Urothelium cell line (cell line): Measurements from ENCODE around the gene MEGF6.

Source experiments
- DNase-seq: peaks from one replicate; pipeline ENCODE4 v3.0.0; 2011; ENCODE audit warnings: low spot score, mixed read lengths
- FAIRE-seq: peaks from 2 replicates; lab custom pipeline; 2011; peaks lifted over from hg19 to GRCh38; lab: Jason Lieb, UNC

The MEGF6 gene

DNA sequence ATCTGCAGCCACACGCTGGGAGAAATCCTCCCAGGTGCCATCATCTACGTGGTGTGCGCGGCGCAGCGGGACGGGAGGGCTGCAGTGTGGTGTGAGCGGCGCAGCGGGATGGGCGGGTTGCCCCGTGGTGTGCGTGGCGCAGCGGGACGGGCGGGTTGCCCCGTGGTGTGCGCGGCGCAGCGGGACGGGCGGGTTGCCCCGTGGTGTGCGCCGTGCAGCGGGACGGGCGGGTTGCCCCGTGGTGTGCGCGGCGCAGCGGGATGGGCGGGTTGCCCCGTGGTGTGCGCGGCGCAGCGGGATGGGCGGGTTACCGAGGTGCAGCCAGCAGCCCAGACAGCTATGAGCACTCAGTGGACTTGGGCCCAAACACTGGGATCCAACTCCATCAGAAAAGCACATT is 33.9 kb upstream of the MEGF6 start:
- DNase-seq: no peak
- FAIRE-seq: no peak

DNA sequence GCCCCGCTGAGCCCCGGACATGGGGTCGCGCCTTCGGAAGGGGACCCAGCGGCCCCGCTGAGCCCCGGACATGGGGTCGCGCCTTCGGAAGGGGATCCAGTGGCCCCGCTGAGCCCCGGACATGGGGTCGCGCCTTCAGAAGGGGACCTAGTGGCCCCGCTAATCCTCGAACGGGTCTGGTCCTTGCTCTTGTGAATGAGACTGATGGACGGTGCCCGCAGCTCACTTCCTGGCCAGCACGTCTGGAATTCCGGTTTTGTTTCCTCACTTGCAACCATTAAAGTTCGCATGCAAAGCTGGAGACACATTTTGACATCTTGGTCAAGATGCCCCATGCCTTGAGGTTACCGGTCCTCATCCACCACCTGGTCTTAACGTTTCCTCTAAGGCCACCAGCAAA is 33.0 kb upstream of the MEGF6 start:
- DNase-seq: no peak
- FAIRE-seq: no peak

DNA sequence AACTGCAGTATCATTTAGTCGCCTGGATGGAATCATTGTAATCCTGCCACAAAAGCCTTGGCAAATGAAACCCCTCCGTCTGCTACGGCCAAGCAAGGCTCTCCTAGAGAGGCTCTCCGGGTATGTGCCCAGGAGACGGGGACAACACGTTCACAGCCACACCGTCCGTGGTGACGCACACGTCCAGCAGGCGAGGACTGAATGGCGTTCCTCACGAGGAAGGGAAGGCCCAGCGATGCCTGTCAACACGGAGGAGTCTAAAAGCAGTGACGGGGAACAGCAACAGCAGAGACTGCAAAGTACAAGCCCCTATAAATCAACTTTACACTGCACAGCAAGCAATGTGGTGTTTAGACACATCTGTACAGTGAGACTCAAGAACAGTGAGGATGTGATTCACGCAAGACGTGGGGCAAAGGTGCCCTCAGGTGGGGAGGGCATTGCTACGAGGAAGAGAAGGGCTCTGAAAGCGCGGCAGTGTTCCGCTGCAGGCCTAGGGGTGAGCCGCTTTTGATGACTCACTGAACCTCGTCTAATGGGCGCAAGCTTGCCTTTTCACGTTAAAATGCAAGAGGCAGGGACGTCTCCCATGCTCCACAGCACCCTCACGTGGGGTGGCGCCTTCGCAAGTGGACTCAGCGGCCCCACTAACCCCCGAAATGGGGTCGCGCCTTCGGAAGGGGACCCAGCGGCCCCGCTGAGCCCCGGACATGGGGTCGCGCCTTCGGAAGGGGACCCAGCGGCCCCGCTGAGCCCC is 31.8 kb upstream of the MEGF6 start:
- DNase-seq: no peak
- FAIRE-seq: no peak

DNA sequence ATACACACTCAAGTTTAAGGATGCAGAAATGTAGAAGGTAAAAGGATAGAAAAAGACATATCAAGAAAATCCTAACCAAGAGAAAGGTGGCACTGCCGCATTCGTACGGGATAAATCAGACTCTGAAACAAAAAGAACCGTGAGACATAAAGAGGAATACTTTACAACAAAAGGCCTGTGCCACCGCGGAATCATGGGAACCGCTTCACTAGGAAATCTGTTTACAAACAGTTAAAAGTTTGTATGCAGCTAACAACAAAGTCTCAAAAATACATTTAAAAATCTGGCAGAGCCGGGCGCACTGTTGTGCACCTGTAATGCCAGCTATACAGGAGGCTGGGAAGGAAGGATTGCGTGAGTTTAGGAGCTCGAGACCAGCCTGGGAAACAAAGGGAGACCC is 30.5 kb upstream of the MEGF6 start:
- FAIRE-seq: no peak
- DNase-seq: no peak

DNA sequence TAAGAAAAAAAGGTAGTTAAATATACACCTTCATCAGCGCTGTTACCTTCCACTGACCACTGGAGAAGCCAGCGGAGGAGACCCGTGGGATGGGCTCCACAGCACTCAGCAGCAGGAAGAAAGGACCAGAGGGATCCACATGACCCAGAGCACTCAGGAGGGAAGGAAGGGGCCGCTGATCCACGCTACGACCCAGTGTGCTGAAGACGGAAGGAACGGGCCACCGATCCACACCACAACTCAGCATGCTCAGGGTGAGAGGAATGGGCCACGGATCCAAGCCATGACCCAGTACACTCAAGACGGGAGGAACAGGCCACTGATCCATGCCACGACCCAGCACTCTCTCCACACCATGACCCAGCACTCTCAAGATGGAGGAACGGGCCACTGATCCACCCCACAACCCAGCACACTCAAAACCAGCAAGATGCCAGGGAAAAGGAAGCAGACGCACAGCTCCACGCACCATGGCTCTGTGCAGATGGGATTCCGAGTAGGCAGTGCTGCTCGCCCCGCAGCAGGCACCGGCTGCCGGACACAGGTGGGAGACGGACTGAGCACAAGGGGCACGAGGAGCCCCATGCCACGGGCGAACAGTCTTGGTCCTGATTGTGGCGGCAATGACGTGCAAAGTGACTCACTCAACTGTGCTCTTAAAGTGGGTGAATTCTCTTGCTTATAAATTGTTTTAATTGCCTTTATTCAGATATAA is 29.9 kb upstream of the MEGF6 start:
- DNase-seq (no peak), FAIRE-seq (no peak)

DNA sequence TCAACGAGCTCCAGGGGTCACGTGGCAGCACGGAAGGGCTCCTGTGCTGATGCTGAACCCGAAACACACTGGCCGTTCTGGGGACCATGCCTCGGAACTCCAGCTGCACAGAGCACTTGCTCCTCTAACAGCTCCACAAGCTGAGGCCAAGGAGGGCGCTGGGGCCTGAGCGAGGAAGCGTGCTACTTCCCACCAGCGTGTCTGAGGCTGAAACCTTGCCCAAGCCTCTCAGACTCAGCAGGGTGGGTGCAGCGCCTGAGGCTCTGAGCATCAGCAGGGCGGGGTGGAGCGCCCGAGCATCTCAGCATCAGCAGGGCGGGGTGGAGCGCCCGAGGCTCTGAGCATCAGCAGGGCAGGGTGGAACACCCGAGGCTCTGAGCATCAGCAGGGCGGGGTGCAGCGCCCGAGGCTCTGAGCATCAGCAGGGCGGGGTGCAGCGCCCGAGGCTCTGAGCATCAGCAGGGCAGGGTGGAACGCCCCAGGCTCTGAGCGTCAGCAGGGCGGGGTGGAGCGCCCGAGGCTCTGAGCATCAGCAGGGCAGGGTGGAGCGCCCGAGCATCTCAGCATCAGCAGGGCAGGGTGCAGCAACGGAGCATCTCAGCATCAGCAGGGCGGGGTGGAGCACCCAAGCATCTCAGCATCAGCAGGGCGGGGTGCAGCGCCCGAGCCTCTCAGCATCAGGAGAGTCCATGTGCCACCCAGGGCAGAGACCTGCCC is 29.0 kb upstream of the MEGF6 start:
- FAIRE-seq (no peak), DNase-seq (no peak)

DNA sequence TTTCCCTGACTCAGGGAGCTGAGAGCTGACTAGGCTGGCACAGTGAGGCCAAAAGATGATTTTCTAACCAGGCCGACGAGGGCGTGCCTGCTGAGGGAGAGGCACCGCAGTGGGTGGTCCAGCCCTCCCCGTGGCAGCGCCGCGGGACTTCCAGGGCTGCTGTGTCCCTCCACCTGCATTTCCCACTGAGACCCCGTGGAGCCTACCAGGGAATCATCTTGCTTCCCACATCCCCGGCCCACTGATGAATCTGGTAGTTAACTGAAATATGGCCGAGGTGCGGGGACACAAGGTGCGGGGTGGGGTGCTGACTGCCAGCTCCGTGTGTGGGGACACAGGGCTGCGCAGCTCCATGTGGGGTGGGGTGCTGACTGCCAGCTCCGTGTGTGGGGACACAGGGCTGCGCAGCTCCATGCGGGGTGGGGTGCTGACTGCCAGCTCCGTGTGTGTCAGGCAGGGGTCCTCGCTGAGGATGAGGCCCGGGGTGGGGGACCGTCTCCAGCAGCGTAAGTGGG is 28.1 kb upstream of the MEGF6 start:
- no peak for FAIRE-seq

DNA sequence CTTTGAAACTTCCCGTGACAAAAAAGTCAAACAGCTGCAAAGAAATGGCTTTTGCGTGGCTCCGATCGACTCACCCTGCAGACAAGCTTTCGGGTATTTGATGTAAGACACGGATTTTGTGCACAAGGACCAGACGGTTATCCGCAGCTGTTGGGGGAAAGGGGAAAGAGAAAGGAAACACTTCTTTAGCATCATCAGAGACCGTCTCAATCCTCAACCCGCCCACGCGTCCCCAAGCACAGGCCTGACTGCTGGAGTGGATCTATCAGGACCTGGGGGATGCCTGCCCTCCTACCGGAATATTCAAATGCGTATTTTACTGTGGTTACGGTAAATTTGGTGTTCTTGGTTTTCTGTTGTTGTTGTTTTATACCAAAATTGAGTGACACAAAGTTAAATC is 27.4 kb upstream of the MEGF6 start:
- DNase-seq: no peak
- no peak for FAIRE-seq

More for the DNA sequence above, 28.1 kb upstream of the MEGF6 start:
- no peak for DNase-seq

DNA sequence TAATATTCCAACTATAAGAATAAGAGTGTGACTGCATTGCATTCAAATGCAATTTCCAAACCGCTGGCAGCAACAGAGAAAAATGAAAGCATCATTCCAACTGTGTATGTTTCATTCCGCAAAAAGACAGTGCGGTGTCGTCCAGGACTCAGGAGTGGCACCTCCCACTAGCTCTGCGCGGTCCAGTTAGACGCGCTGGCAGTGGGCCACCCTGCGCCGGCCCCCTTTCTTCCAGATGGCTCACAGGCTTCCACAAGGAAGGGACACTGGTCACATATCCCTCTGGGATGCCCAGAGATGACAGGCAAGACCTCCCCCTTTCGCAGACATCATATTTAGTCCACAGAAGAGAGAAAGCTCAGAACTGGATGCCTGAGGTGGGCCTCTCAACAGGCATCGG is 26.7 kb upstream of the MEGF6 start:
- FAIRE-seq: no peak

DNA sequence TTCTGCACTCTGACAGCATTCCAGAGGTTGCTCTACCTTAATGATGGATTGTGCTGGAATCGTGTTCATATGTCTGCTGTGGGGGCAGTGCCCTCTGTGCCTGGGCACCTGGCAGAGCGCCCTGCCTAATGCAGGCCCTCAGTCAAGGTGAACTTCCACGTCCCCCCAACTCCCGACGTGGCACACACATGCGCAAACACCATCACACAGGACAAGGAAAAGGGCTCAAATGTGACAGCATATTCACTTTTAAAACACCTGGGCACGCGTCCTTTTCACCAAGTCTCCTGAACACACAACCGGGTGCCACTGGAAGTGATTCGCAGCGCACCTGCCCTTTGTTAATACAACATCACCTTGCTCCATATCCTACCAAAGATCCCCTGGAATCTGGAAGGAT is 25.2 kb upstream of the MEGF6 start:
- no peak for DNase-seq
- FAIRE-seq: no peak

More for the DNA sequence above, 26.7 kb upstream of the MEGF6 start:
- no peak for DNase-seq

DNA sequence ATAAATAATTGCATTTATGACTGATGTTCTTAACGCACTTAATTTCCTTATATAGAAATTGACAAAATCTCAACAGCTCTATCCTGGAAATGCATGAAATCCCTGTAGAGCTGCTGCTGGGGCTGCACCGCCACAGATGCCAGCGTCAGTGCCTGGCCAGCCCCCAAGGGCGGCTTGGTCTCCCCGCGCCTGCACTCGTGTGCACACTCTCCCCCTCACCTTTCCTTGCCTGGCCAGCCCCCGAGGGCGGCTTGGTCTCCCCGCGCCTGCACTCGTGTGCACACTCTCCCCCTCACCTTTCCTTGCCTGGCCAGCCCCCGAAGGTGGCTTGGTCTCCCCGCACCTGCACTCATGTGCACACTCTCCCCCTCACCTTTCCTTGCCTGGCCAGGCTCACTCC is 24.8 kb upstream of the MEGF6 start:
- no peak for DNase-seq
- FAIRE-seq: no peak

DNA sequence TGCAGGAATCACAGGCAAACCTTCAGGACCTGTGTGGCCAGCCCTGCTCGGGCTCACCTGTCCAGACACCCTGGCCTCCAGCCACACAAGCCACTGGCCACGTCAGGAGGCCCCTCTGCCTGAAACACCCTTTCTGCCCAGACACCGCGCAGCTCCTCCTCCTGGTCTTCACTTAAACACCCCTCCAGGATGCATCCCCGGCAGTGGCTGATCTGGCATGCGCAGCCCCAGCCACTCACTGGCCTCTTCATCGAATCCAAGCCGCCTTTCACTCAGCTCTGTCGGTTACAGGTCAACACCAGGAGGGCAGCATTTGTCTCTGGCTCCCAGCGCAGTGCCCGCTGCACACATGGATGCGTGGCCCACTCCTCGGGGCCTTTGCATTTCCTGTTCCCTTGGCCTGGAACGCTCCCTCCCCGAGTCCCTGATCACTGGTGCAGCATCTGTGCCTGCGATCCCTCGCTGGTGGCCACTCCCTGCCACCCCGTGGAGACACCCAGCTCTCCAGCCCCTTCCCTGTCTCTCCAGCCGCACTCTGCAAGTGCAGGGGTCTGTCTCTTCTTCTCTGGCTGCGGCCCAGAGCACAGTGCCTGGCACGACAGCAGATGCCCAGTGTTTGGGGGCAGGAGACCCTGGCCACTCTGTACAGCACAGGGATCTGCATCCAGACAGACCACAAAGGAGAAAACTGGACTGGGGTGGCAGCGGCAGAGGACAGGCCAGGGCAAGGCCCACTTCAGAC is 22.9 kb upstream of the MEGF6 start:
- DNase-seq: no peak
- FAIRE-seq: no peak

DNA sequence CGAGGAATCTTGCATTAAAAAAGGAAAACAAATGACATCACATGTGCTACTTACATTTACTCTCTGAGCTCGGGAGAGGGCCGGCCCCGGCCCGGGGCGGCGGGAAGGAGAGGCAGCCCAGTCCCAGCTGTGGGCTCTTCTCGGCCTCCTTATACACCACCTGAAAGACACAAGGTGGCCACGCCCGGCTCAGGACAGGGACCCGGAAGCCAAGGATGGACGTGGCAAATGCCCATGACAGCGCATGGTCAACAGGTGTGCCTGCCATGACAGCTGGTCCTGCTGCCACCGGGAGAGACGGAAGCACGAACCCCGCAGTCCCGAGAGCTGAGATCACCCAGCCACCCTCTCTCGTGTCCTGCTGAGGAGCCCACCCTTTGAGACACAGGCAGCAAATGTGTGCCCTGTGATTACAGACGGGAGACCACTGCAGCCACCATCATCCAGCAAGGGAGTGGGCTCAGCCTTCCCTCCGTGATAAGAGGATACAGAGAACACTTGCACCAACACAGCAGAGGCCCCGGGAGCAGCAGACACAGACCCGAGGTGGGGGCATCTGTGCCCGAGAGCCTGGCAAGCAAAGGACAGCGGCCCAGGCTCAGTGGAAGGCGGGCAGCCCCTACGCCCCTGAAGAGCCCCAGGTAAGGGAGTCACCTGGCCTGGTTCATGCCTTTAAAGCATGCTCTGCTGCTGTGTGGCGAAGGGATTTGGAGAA is 22.2 kb upstream of the MEGF6 start:
- DNase-seq (no peak), FAIRE-seq (no peak)

DNA sequence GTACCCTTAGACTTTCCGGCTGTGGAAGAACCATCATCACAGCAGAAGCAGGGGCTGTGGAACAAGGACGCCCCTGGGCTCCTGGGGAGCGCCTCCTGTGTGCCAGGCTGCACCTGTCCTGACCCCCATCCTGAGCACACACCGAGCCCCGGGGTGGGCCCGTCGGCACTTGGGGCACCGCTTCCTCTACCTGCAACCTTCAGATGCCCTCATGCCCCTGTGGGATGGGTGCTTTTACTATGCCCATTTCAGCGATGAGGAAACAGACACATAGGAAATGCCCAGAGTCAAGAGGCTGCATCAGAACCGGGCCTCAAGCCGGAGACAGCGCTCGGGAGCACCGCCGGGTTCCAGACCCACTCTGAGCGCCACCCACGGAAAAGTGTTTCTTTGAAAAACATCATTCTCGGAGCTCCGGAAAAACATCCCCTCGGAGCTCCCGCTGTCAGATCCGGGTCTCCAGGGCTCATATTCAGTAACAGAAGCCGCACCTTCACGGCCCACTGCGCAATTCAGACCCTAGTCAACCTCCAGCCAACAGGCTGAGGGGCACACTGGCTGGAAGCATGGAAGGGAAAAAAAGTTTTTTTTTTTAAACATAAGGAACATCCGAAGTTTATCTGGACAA is 21.5 kb upstream of the MEGF6 start:
- no peak for DNase-seq
- FAIRE-seq: no peak

DNA sequence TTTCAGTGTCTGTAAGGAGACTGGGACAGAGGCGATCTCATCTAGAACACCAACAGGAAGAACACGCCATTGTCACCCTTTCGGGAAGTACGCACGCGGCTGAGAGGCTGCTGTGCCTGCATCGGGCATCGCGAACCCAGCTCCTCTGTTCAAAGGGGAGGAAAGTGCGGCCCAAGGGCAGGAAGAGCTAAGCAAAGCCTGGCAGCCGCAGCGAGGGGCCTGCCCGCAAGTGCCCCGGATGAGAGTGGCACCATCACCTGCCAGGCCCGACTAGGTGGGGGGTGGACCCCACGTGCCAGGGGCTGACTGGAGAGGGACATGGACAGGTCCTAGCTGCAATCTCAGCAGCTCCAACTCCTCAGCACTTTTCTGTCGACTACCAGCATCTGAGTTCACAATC is 21.0 kb upstream of the MEGF6 start:
- DNase-seq (no peak), FAIRE-seq (no peak)

DNA sequence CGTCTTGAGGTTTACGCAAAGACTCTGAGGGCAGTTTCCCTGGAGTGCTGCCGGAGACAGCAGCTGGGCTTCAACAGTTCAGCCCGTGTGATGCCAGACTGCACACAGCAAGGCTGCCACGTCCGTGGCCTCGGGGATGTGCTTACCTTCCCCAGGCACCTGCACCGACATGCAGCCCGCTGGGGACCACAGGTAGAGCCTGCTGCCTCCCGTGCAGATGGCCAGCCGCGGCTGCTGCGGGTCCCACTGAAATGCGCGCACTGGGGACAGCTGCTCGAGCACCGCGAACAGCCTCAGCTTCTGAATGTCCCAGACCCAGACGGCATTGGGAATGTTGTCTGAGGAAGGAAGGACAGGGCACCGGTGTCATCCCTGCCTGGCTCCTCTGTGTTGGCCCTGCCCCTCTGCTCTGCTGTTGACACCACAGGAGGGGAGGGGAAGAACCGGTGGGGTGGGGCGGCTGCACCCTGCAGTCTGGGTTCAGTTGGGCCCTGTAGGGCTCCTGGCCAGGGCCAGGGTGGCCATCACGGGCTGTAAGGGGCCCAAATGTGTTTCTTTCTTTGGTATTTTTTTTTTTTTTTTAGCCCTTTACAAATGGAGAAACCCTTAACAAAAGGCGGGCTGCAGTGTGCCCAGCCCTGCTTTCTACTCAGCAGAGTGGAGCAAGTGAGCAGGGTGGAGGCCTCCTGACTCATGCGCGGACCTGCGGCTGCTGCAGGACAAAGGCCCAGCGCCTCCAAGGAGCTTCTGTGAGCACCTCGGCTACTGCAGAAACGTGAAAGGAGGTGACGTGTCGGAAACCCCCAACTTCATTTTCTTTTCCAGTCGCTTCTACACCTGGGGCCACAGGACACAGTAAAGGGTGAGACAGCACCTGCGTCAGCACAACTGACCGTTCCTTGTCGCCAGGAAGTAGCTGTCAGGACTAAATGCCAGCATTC is 20.3 kb upstream of the MEGF6 start:
- FAIRE-seq: no peak
- DNase-seq: no peak

DNA sequence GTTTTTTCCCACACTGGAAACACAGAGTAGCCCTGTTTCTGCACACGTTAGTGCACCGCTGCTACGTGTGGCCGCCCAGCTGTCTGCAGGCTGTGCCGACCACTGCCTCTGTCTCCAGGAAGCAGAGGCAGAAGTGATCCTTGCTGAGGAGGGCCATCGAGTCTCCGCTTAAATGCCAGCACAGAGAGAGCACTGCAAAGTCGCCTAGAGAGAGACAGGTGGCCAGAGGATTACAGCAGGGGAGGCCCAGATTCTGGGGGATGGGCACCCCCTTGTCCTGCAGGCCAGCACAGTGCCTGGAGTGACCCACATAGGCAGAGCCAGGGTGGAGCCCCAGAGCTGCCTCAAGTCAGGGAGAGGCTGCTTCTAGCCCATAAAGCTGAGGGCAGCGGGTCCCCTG is 19.6 kb upstream of the MEGF6 start:
- no peak for FAIRE-seq
- no peak for DNase-seq

DNA sequence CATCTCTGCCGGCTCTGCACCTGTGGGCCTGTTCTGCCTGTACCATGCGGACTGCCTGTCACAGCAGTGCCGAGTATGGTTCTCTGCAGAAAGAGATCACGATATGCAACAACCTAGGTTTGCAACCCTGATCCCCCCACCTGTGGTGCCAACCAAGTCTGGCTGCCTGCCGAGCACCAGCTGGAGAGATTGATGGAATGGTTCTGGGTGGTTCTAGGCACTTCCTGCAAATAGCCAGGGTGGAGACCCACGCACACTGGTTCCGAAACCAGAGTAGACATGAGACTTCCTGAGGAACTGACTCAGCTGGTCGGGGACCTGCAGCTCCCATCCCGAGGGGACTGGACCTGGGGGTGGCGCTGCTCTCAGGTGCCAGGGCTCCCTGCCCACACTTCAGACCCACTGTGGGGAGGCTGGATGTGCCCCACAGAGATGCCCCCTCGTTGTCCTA is 18.9 kb upstream of the MEGF6 start:
- DNase-seq (no peak), FAIRE-seq (no peak)
